Stimulated activated CD4-positive, alpha-beta T cell treated with anti-CD3 and anti-CD28 coated beads, TNF-alpha, amount 100 ng/mL, for 48 hours (primary cell): ENCODE data around the gene COG2.
"Not testable (repeated sequence)": the region's sequence is repeated elsewhere in the genome, so short reads cannot be mapped to it uniquely, and the experiment has no call there.

Experiments used
- DNase-seq, 3 donors: peaks; one replicate each; pipeline ENCODE4 v3.0.0-alpha.2; 2020; ENCODE audit warnings: low read depth in 3 of 3

Gene COG2, protein sequence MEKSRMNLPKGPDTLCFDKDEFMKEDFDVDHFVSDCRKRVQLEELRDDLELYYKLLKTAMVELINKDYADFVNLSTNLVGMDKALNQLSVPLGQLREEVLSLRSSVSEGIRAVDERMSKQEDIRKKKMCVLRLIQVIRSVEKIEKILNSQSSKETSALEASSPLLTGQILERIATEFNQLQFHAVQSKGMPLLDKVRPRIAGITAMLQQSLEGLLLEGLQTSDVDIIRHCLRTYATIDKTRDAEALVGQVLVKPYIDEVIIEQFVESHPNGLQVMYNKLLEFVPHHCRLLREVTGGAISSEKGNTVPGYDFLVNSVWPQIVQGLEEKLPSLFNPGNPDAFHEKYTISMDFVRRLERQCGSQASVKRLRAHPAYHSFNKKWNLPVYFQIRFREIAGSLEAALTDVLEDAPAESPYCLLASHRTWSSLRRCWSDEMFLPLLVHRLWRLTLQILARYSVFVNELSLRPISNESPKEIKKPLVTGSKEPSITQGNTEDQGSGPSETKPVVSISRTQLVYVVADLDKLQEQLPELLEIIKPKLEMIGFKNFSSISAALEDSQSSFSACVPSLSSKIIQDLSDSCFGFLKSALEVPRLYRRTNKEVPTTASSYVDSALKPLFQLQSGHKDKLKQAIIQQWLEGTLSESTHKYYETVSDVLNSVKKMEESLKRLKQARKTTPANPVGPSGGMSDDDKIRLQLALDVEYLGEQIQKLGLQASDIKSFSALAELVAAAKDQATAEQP

DNA sequence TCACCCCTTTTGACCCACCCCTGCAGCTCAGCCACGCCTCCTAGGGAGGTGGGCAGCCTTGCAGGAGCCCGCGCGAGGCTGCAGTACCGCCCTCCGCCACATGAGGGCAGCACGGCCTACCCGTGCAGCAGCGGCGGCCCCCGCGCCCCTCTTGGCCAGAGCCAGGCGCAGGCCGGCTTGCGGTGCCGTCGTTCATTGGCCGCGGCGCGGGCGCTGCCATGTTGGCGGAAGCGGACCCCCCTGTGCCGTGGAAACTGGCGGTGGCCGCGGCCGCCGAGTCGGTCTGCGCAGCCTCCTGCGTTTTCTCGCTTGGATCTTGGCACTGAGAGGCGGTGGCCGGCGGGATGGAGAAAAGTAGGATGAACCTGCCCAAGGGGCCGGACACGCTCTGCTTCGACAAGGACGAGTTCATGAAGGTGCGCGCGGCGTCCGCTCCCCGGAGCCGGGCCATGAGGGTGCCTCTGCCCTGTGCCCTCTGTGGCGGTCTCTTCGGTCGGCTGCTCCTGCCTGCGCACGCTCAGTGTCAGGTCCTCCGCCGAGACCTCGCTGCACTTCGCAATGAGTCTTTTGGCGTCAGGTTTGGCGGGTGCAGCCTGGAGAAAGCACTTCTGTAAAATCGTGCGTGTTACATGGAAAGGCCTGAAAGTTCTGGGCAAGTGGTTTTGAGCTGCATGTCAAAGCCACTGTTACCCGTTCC, at the start of gene COG2:
Gene COG2 (plus strand): TSS at position 219 of the 697 bp plus-strand sequence. CDS start 126 bp downstream, at position 345.
- DNase-seq = peak; percentile 91 to 97 (median 95)

DNA sequence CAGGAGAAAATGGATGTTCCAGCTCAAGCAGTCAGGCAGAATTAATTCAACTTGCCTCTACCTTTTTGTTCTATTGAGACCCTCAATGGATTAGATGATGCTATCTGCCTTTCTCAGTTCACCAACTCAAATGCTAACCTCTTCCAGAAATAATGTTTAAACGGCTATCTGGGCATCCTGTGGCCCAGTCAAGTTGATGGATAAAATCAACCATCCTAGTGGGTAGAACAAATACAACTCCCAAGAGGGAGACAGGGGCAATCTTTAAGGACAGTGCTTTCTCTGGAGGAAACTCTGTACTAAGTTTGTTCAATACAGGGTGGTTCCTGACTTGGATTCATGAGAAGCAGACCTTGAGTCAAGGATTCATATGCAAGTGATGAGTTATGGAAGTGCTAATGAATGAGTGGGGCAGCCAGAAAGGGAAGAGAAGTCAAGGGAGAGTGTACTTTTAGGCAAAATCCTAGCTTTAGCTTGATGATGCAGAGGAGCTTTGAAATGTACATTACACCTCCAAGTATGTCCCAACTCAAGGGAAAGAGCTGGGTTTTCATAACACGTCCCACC, 49.4 kb upstream of the COG2 start:
- no peak for DNase-seq

DNA sequence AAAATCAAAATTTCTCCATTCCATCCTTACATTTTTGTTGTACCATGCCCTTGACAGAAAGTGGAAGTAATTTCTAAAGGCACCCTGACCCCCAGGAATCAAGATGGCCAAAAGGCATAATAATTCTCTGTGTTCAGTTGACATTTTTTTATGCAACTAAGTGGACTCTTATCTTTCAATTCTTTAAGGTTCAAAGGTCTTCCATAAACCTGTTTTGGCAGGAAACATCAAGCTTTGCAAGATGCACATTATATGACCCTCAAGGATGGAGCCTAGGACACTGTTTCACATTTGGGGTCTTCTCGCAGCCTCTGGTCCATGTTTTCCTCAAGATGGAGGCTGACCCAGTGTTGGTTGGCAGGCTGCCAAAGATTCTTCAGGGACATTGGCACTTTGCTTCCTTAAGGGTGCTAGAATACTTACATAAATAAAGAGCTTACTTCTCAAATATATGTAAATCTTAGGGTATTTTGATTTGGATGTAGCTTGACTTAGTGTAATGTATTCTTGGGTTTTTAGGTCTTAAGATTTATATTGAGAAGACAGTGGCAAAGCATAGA, 48.0 kb upstream of the COG2 start:
- DNase-seq = no peak

DNA sequence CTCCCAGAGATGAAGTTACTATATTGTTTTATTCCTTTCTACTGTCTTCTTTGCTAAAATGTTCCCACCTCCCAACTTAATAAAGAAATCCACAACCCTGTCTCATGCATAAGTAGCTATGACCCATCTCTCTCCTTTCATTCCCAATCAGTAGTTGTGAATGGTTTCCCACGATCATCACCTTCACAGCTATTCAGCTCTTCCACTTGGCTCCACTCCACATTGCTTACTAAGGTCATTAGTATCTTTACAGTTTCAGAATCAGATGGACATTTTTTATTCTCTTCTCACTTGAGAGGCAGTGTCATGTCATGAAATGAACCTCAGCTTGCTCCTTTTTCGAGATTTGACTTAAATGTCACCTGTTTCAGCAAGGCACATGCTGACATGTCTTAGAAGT, 47.1 kb upstream of the COG2 start:
- DNase-seq = no peak

DNA sequence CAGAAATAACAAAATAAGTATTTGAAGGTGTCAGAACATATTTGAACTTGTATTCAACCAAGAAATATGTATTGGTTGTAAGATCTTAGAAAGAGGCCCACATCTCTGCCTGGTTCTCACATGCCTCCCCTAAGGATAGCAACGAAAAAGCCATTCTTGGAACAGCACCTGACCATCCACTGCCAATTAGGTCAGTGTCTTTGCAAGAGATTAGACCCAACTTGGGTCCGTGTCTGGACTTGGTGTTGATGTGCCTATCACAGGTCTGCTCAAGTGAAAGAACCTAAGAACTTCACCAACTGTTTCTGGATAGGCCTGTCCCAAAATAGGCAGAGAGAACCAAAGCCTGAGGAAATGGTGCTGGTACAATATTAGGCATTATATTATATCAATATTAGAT, 46.0 kb upstream of the COG2 start:
- no peak for DNase-seq

DNA sequence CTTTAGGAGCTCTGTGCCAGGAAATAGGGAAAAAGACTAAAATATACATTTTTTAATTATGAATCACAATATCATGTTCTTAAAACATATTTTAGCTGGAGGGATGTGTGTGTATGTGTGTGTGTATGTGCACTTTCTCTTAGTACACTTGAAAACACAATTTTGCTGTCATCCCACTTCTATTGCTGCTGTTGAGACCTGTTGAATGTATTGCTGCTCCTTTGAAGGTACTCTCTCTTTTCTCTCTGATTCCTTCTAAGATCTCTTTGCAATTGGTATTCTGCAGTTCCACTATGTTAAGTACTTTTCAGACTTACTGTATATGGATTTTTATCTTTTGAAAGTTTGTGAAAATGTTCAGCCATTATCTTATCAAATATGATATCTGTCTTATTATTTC, 43.5 kb upstream of the COG2 start:
- no peak for DNase-seq

DNA sequence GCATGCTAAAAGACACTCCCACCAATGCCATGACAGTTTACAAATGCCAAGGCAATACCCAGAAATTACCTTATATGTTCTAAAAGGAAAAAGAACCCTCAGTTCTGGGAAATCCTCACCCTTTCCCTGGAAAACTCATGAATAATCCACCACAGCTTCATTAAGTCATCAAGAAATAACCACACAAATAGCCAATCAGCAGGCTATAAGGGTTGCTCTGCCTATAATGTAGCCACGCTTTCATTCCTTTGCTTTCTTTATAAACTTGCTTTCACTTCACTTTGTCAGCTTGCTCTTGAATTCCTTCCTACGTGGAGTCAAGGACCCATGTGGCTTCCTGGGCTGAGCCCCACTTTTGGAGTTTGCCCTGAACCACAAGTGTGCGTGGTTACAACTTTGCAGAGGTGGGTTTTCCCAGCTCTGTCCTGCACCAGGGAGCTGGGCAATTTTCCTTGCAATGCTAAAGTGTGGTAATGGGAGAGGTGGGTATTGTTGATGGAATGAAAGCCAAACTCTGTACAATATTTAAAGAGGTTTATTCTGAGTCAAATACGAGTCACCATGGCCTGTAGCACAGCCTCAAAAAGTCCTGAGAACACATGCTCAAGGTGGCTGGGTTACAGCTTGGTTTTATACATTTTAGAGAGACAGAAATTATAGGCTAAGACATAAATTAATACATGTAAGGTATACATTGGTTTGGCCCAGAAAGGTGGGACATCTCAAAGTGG, 42.2 kb upstream of the COG2 start:
- DNase-seq = no peak

DNA sequence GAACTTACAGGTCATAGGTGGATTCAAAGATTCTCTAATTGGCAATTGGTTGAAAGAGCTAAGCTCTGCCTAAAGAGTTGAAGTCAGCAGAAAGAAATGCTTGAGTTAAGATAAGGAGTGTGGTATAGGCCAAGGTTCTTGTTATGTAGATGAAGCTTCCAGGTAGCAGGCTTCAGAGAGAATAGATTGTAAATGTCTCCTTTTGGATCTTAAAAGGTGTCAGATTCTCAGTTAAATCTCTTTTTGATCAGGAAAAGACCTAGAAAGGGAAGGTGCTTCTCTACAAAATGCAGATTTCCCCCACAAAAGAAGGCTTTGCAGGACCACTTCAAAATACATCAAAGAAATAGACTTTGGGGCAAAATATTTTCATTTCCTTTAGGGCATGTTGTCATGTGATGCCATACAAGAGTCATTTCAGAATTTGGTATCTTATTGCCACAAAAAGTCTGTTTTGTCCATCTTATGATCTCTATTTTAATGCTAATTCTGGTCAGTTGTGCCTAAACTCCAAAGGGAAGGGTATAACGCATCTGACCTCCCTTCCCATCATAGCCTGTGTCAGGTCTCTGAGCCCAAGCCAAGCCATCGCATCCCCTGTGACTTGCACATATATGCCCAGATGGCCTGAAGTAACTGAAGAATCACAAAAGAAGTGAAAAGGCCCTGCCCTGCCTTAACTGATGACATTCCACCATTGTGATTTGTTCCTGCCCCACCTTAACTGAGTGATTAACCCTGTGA, 41.5 kb upstream of the COG2 start:
- DNase-seq = not testable (repeated sequence)

DNA sequence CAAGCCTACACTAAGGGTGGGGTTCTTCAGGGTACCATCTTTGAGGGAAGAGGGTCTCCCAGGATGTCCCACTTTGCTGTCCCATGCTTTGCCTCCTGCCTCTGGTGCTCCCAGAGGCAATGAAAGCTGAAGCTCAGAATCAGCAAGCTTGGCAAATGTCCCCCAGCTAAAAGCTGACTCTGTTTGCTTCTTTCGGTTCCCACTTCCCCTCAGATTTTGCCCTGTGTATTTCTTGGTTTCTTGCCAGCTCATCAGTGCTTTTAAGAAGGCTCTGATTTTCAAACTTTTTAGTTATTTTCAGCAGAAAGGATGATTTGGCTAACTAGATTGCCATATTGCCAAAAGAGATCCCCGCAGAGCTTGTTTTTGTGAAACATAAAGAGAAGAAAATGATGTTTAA, 33.1 kb upstream of the COG2 start:
- DNase-seq = no peak

DNA sequence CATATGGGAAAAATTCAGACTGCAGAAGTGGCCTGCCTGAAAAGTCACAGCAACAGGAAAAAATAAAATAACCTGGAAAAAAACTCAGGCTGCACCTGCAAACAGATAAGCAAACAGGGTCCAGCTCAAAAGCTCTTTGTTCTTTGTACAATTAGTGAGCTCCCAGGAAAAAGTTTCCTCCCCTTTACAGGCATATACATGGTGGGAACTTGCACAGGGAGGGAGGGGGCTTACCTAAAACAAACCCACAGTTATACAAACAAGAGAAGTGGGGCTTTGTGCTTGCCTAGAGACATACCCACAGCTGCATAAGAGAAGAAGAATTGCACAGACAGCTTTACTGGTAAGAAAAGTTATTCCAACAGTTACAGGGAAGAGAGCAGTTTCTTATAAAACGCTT, 31.7 kb upstream of the COG2 start:
- DNase-seq = no peak

DNA sequence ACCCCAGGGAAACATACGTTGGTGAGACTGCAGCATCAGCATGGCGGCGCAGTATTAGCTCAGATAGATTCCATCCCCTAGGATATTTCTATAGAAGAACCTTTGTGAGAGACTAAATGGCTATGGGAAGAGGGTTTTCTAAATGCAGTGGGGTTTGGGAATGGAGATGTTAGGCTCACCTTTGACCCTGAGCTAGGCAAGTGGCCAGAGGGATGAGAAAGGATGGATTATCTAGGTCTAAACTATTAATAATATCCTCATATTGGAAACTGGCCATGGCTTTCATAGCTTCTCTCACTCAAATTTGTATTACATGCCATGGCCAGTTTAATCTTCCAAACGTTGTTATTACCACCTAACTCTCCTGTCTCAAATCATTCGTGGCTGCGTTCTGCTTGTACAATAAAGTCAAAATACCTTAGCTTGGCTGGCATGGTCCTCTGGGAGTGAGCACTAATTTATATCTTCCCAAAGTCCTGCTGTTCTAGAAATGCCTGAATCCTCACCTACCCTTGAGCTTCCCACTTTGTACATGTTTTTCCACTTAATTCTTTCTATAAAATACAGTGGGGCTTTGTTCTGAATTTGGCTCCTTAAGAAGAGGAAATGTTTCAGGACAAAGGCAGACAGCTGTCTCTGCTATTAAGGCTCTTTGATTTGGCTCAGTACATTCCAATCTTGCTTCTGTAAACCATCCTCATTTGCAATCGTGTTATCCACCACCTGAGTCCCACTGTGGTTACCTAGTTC, 31.0 kb upstream of the COG2 start:
- no peak for DNase-seq

DNA sequence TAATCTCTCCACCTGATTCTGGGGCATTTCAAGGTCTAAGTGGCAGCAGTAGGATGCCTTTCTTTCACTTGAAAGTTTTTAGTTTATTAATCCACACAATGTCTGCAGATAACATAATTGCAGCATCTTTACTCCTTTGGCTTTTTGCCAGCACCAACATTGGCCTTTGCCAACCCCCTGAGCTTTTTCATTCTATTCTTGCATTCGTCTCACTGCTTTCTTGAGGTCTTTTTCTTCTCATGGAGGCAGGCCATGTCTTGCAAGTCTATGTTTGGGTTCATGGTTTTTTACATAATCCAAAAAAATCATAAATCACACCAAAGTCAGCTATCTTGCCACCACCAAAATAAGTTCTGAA, 30.4 kb upstream of the COG2 start:
- no peak for DNase-seq

DNA sequence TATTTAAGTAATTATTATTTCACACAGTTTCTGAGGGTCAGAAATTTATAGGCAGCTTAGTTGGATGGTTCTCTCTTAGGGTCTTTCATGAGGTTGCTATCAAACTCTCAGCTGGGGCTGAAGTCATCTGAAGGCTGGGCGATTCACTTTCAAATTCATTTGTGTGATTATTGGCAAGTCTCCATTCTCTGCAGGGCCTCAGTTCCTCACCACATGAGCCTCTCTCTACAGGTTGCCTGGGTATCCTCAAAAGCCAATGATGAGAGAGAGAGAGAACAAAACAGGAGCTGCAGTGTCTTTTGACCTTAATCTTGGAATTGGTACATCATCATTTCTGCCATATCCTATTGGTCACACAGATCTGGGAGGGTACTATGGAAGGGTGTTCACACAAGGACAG, 29.6 kb upstream of the COG2 start:
- DNase-seq = no peak

DNA sequence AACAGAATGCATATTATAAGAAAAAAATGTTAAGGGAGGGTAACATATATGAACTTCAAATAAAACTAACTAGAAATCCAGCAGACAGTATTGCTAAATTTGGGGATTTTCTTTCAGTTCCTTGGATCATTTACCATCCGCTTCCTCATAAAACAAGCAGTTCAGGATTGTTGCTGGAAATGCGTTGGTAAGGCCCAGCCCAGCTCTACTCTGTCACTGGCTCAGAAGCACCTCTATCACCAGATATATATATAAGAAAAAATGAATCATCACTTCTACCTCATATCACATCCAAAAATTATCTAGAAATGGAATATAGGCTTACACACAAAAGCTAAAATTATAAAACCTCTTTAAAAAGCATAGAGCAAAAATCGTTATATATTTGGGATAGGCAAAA, 28.2 kb upstream of the COG2 start:
- no peak for DNase-seq

DNA sequence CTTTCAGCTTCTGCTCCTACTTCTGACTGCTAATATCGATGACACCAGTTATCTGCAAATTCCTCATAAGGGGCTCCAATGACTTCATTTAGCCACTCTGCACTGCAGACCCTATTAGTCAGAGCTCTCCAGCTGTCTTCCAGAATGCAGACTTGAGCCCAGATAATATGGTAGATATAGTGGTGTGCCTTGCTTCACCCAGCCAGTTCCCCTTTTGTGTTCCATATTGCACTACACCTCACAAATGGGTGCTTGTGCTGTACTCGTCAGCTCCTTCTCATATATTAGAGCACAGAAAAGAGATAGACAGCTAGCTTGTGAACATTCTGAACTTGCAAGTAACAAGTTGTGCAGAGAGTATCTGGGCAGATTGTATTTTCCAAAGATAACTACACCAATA, 23.7 kb upstream of the COG2 start:
- DNase-seq = no peak

DNA sequence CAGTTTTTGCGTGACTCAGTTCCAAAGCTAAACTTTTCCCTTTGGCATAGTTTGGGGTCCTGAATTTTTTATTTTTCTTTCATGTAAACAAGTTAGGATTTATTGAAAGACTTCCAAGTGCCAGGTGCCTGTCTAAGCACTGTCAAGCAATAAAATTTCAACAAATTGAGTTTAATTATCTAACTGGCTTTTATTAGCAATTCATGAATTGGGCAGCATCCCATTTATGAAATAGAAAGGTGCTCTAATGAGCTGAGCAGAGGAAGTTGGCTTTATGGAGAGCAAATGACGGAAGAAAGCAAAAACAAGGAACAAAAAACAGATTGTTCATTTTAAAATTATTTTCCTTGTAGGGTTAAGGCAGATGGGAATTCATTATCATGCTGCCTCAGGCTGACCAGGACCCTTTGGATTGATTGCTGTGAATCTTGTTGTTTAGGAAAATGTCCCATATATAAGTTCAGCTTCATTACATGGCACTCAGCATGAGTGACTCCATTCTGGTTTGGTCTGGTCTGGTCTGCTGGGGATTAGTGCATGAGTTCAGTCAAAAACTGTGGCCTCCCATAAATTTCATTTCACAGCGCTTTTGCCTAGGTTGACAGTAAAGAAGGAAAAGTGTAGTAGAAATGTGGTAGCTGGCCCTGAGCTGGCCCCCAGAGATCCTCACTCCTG, 21.5 kb upstream of the COG2 start:
- no peak for DNase-seq

DNA sequence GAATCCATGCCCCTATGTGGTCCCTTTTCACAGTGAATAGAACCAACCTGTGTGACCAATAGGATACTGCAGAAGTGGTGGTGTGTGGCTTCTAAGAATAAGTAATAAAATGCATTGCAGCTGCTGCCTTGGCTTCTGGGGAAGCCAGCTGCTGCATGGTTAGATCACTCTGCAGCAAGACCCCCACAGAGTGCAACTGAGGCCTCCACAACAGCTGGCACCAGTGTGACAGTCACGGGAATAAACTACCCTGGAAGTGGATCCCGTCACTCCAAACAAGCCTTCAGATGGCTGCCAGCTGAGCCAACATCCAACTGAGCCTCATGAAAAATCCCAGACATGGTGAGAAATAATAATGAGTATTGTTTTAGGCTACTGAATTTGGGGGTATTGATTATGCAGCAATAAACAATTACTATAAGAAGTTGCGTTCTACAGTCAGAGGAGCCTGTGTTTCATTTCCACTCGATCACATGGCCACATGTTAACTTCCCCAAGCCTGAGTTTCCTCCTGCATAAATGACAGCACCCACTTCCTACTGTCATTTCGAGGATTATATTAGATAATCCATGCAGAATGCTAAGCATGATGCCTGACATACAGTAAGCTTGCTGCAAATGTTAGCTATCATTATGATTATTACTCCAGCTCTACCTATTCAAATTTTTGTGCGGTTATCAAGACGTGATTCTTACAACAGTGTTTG, 20.8 kb upstream of the COG2 start:
- no peak for DNase-seq

DNA sequence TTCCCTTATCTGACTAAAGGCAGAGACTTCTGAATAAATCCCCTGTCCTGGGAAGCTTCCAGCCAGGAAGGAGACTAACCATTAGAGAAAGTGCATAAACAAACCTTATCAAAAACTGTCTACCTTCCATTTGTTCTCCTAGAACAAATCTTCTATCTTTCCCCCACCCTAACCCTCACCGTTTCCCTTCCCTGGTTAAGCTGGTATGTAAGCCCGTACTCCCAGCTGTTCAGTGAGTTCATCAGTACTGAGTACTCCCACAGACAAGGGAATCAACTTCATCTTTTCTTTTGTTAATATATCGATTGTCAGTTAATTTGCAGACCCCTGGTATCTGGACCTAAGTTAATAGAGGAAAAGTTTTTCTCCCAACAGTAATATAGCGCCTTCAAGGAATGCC, 20.1 kb upstream of the COG2 start:
- DNase-seq = no peak
